ENCODE measurements around the gene ACBD4.

DNA sequence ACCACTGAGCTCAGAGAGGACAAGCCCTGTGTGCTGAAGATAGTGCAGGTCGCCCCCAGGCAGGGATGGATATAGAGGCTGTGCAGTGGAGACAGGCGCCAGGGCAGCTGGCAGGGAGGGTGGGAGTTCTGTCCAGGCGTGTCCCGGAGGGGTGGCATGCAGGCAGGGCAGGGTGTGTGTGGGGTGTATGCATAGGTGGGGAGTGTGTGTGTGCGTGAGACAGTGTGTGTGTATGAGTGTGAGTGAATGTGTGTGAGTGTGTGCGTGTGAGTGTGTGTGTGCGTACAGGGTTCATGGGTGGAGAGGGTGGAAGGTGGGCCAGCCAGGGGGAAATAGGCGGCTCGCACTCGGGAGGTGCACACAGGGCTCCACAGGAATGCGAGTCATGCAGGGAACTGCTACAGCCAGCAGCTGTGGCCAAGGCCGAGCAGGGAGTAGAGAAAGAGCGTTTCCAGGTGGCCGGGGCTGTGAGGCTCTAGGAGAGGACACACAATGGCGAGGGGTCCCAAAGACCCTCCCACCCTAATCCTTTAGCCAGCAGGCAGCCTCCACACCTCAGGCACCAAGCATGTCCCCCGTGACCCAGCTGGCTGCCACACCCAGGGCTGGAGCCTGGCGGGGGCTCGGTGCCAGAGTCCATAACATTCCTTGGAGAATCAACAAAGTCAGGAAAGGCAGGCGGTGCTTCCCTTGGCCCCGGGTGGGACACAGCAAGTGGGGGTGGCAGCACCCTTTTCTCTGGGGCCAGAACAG, 7.8 kb upstream of the ACBD4 start:
- TF ChIP-seq CTCF (IDR thresholded peaks at IDR 0.05) = no peak
- TF ChIP-seq POLR2A (IDR thresholded peaks at IDR 0.05) = no peak

All from body of pancreas (tissue), 4 donors.